HEK293 (cell line): ENCODE results near the gene GOLT1B.

Experiments used
- ZNF501 ChIP-seq: fragments of 450-650 bp; formaldehyde crosslinking; IDR thresholded peaks from 2 replicates; pipeline ENCODE4 v1.5.1; 2016; ENCODE audit warnings: missing biosample characterization, missing genetic modification characterization
- TF ChIP-seq, protein P1 (sequence below): fragments of 450-650 bp; formaldehyde crosslinking; IDR thresholded peaks from 2 replicates; pipeline ENCODE4 v1.5.1; 2016; ENCODE audit warnings: missing biosample characterization, missing genetic modification characterization

DNA sequence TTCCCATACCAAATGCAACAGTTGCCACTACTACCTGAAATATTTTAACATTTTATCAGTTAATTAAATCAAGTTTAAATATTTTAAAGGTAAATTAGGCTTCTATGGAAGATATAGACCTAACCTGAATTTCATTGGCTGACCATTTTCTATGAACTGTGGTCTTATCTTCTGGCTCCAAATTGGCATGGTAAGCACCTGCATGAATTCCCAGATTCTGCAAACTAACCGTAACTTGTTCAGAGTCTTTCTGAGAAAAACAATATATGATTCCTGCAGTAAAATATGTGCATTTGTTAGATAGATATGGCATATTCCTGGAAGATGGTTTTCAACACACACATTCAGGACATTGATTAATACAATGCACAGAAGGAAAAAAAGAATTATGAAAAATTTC is 26.0 kb upstream of the GOLT1B start:
- no peak for TF ChIP-seq ZNF501 (tag by site-specific recombination)
- TF ChIP-seq, protein P1, sequence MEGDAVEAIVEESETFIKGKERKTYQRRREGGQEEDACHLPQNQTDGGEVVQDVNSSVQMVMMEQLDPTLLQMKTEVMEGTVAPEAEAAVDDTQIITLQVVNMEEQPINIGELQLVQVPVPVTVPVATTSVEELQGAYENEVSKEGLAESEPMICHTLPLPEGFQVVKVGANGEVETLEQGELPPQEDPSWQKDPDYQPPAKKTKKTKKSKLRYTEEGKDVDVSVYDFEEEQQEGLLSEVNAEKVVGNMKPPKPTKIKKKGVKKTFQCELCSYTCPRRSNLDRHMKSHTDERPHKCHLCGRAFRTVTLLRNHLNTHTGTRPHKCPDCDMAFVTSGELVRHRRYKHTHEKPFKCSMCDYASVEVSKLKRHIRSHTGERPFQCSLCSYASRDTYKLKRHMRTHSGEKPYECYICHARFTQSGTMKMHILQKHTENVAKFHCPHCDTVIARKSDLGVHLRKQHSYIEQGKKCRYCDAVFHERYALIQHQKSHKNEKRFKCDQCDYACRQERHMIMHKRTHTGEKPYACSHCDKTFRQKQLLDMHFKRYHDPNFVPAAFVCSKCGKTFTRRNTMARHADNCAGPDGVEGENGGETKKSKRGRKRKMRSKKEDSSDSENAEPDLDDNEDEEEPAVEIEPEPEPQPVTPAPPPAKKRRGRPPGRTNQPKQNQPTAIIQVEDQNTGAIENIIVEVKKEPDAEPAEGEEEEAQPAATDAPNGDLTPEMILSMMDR (tag by site-specific recombination) = no peak
